Measurements from ENCODE around the gene CRYM. TPM values are rescaled to one million over a fixed set of nuclear protein-coding genes. Genes with fewer than 3 reads are reported as not detected.

CRYM gene
- total and polyA plus RNA-seq, 4 donors: 2.3 to 7.8 (median 7.0) TPM

DNA sequence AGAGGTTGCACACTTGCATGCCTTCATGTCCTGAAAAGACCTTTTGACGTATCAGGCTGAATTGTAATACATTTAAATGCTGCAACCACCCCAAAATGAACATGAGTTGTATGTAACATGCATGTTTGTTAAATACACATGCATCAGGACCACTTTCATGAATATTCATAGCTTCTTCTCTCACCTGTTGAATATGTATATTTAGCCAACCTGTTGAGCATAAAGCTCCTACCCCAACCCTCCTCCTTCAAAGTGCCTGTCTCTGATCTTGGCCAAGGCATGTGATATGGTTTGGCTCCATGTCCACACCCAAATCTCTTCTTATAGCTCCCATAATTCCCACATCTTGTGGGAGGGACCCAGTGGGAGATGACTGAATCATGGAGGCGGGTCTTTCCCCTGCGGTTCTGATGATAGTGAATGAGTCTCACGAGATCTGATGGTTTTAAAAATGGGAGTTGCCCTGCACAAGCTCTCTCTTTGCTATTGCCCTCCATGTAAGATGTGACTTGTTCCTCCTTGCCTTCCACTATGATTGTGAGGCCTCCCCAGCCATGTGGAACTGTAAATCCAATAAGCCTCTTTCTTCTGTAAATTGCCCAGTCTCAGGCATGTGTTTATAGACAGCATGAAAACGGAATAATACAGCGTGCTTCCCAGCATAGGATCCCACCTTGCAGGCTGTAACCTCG, 3.8 kb upstream of the CRYM start:
- Histone ChIP-seq H3K27ac (ENCODE audit: low read depth in 1 of 2, low read length in 2 of 2) (no peak overlapping the region), H3K4me3 (ENCODE audit: low read depth in 1 of 3, low read length in 3 of 3) (no peak overlapping the region), H3K9ac (ENCODE audit: low read depth in 1 of 2, low read length in 2 of 2) (no peak overlapping the region), H3K4me1 (ENCODE audit: control insufficient read depth in 4 of 4, insufficient read depth in 4 of 4, low read length in 3 of 4) (peaks cover 6 to 30% (median 20%) of the 10 kb centered on the region in 4 donors), H3K9me3 (ENCODE audit: control insufficient read depth in 4 of 4, low read length in 3 of 4) (no peaks in the 10 kb centered on the region), H3K36me3 (ENCODE audit: control insufficient read depth in 4 of 4, insufficient read depth in 3 of 4, low read depth in 1 of 4, low read length in 3 of 4) (peaks cover 0 to 1% (median 0%) of the 10 kb centered on the region in 4 donors), H3K27me3 (ENCODE audit: control insufficient read depth in 4 of 4, insufficient read depth in 4 of 4, low read length in 3 of 4) (peaks cover 0 to 3% (median under 1%) of the 10 kb centered on the region in 4 donors)
- WGBS: 89% methylated on average over 7 of the region's 7 CpGs
- TF ChIP-seq NR2F2 (IDR thresholded peaks at IDR 0.05) (no peak), JUND (IDR thresholded peaks at IDR 0.05) (no peak), HNF4G (IDR thresholded peaks at IDR 0.05) (no peak), RXRA (IDR thresholded peaks at IDR 0.05) (no peak), FOXA1 (IDR thresholded peaks at IDR 0.05) (no peak), SP1 (IDR thresholded peaks at IDR 0.05) (no peak), RAD21 (IDR thresholded peaks at IDR 0.05) (no peak), FOXA2 (IDR thresholded peaks at IDR 0.05) (no peak)
- TF ChIP-seq, protein P1, sequence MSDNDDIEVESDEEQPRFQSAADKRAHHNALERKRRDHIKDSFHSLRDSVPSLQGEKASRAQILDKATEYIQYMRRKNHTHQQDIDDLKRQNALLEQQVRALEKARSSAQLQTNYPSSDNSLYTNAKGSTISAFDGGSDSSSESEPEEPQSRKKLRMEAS (IDR thresholded peaks at IDR 0.05): no peak
- TF ChIP-seq, protein P2, sequence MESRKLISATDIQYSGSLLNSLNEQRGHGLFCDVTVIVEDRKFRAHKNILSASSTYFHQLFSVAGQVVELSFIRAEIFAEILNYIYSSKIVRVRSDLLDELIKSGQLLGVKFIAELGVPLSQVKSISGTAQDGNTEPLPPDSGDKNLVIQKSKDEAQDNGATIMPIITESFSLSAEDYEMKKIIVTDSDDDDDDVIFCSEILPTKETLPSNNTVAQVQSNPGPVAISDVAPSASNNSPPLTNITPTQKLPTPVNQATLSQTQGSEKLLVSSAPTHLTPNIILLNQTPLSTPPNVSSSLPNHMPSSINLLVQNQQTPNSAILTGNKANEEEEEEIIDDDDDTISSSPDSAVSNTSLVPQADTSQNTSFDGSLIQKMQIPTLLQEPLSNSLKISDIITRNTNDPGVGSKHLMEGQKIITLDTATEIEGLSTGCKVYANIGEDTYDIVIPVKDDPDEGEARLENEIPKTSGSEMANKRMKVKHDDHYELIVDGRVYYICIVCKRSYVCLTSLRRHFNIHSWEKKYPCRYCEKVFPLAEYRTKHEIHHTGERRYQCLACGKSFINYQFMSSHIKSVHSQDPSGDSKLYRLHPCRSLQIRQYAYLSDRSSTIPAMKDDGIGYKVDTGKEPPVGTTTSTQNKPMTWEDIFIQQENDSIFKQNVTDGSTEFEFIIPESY (IDR thresholded peaks at IDR 0.05): no peak
- DNase-seq (ENCODE audit: low spot score): no peak

DNA sequence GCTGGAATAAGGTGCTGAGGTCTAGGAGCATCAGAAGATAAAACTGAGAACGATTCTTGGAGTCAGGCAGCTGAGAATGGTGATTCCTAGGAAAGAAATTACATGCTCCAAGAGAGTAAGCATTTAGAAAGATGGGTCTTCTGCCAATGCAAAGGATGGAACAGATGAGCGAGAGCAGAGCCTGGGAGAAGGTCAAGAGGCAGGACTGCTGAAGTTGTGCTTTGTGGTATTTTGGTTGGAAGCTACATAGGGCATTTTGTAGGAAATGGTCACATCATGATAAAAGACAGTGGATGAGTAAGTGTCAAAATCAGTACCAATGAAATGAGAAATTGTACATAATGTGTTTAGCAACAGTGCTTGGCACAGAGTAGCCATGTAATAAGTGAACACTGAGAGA, 1.4 kb upstream of the CRYM start:
- H3K4me1 ChIP-seq (ENCODE audit: control insufficient read depth in 4 of 4, insufficient read depth in 4 of 4, low read length in 3 of 4): peaks cover 6 to 30% (median 20%) of the 10 kb centered on the region in 4 donors
- no peaks in the 10 kb centered on the region for H3K9me3 ChIP-seq (ENCODE audit: control insufficient read depth in 4 of 4, low read length in 3 of 4)
- no peak overlapping the region for H3K4me3 ChIP-seq (ENCODE audit: low read depth in 1 of 3, low read length in 3 of 3)
- 70% methylated on average over 2 of the region's 2 CpGs for WGBS
- H3K9ac ChIP-seq (ENCODE audit: low read depth in 1 of 2, low read length in 2 of 2): no peak overlapping the region
- no peak for TF ChIP-seq FOXA2 (IDR thresholded peaks at IDR 0.05)
- no peak for TF ChIP-seq RAD21 (IDR thresholded peaks at IDR 0.05)
- TF ChIP-seq NR2F2 (IDR thresholded peaks at IDR 0.05): no peak
- TF ChIP-seq SP1 (IDR thresholded peaks at IDR 0.05): no peak
- TF ChIP-seq, protein P3, sequence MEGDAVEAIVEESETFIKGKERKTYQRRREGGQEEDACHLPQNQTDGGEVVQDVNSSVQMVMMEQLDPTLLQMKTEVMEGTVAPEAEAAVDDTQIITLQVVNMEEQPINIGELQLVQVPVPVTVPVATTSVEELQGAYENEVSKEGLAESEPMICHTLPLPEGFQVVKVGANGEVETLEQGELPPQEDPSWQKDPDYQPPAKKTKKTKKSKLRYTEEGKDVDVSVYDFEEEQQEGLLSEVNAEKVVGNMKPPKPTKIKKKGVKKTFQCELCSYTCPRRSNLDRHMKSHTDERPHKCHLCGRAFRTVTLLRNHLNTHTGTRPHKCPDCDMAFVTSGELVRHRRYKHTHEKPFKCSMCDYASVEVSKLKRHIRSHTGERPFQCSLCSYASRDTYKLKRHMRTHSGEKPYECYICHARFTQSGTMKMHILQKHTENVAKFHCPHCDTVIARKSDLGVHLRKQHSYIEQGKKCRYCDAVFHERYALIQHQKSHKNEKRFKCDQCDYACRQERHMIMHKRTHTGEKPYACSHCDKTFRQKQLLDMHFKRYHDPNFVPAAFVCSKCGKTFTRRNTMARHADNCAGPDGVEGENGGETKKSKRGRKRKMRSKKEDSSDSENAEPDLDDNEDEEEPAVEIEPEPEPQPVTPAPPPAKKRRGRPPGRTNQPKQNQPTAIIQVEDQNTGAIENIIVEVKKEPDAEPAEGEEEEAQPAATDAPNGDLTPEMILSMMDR (IDR thresholded peaks at IDR 0.05; ENCODE audit: low read depth, low read length, missing input control): no peak
- no peak for TF ChIP-seq HNF4G (IDR thresholded peaks at IDR 0.05)
- TF ChIP-seq, protein P2 (IDR thresholded peaks at IDR 0.05): no peak
- TF ChIP-seq FOXA1 (IDR thresholded peaks at IDR 0.05): no peak
- no peak for TF ChIP-seq RXRA (IDR thresholded peaks at IDR 0.05)
- no peak for TF ChIP-seq TAF1 (conservative IDR thresholded peaks at IDR 0.05)
- TF ChIP-seq, protein P4, sequence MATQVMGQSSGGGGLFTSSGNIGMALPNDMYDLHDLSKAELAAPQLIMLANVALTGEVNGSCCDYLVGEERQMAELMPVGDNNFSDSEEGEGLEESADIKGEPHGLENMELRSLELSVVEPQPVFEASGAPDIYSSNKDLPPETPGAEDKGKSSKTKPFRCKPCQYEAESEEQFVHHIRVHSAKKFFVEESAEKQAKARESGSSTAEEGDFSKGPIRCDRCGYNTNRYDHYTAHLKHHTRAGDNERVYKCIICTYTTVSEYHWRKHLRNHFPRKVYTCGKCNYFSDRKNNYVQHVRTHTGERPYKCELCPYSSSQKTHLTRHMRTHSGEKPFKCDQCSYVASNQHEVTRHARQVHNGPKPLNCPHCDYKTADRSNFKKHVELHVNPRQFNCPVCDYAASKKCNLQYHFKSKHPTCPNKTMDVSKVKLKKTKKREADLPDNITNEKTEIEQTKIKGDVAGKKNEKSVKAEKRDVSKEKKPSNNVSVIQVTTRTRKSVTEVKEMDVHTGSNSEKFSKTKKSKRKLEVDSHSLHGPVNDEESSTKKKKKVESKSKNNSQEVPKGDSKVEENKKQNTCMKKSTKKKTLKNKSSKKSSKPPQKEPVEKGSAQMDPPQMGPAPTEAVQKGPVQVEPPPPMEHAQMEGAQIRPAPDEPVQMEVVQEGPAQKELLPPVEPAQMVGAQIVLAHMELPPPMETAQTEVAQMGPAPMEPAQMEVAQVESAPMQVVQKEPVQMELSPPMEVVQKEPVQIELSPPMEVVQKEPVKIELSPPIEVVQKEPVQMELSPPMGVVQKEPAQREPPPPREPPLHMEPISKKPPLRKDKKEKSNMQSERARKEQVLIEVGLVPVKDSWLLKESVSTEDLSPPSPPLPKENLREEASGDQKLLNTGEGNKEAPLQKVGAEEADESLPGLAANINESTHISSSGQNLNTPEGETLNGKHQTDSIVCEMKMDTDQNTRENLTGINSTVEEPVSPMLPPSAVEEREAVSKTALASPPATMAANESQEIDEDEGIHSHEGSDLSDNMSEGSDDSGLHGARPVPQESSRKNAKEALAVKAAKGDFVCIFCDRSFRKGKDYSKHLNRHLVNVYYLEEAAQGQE (IDR thresholded peaks at IDR 0.05): no peak
- TF ChIP-seq, protein P5, sequence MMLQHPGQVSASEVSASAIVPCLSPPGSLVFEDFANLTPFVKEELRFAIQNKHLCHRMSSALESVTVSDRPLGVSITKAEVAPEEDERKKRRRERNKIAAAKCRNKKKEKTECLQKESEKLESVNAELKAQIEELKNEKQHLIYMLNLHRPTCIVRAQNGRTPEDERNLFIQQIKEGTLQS (IDR thresholded peaks at IDR 0.05): no peak
- TF ChIP-seq GABPA (IDR thresholded peaks at IDR 0.05 in 1 of 2, conservative IDR thresholded peaks at IDR 0.05 in 1 of 2): no peak
- no peak for TF ChIP-seq HNF4A (conservative IDR thresholded peaks at IDR 0.05)
- peaks cover 0 to 2% (median 0%) of the 10 kb centered on the region in 4 donors for H3K27me3 ChIP-seq (ENCODE audit: control insufficient read depth in 4 of 4, insufficient read depth in 4 of 4, low read length in 3 of 4)
- H3K27ac ChIP-seq (ENCODE audit: low read depth in 1 of 2, low read length in 2 of 2): no peak overlapping the region
- no peak for DNase-seq (ENCODE audit: low spot score)
- H3K36me3 ChIP-seq (ENCODE audit: control insufficient read depth in 4 of 4, insufficient read depth in 3 of 4, low read depth in 1 of 4, low read length in 3 of 4): peaks cover 0 to 1% (median 0%) of the 10 kb centered on the region in 4 donors

All from liver (tissue), 9 donors.